Measurements from ENCODE around the gene BCAS4.
"Not testable (repeated sequence)": the region's sequence is repeated elsewhere in the genome, so short reads cannot be mapped to it uniquely, and the experiment has no call there.

BCAS4 gene

DNA sequence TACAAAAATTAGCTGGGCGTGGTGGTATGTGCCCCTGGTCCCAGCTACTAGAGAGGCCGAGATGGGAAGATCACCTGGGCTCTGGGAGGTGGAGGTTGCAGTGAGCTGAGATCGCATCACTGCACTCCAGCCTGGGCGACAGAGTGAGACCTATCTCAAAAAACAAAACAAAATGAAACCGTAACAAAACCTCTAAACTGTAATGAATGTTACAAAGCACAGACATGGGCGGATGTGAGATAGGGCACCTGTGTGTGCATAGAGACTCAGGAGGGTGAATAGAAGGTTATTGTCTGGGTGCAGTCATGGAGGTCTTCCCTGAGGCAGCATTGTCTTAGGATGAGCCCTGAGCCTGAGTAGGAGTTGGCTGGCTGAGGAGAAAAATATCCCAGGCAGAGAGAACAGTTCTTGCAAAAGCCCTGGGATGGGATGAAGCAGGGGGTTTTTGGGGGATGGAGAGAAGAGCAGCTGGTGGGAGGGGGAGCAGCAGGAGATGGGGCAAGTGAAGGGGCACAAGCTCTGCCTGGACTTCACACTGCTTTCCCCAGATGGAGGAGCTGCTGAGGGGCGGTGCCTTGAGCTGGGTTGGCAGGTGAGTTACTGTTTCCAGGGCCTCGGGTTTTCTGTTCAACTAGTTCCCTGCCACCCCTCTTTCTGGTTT, 5.2 kb downstream of the BCAS4 start:
- DNase-seq = no peak

DNA sequence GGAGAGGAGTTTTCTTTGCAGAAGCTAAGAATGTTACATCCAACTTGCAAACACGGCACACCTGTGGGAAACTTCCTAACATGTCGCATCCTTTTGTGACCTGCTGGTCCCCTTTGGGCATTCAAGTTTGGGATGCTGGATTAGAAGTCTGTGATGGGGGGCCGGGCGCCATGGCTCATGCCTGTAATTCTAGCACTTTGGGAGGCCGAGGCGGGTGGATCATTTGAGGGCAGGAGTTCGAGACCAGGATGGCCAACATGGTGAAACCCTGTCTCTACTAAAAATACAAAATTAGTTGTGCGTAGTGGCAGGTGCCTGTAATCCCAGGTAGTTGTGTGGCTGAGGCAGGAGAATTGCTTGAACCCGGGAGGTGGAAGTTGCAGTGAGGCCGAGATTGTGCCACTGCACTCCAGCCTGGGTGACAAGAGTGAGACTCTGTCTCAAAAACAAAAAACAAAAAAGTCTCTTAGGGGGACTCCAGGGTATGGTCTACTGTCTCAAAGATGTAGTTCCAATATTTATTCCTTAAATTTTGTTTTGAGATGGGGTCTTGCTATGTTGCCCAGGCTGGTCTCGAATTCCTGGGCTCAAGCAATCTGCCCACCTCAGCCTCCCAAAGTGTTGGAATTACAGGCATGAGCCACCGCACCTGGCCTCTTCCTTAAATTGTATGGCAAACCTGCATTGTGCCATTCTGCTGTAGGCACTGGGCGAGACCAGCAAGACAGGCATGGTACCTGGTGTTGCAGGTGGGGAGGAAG, 6.3 kb downstream of the BCAS4 start:
- DNase-seq = not testable (repeated sequence)

DNA sequence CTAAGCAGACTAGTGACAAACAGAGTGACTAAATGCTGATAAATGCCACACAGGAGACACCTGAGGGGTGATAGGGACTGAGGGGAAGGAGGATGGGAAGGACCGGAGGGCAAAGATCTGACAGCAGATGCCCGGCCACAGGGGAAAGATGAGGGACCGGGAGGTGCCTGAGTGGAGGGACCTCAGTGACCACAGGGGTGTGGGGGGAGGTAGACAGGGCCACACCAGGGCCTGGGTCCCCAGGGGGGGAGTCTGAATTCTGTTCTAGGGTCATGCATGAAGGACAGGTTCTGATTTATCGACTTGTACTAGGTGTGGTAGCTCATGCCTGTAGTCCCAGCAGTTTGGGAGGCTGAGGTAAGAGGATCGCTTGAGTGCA, 6.9 kb downstream of the BCAS4 start:
- DNase-seq = no peak

DNA sequence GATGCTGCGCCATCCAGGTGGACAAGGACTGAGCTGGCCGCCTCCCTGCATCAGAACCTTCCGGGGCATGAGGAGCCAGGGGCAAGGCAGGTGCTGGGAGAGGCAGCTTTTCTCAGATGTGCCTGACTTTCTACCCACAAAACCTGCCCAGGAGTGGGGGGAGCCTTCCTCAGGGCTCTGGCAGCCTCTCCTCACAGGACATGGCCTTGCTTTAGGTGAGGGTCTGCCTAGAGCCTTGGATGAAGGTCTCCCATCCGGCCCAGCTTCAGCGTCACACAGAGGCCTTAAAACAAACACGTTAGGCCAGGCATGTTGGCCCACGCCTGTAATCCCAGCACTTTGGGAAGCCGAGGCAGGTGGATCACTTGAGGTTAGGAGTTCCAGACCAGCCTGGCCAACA, 7.4 kb downstream of the BCAS4 start:
- no peak for DNase-seq

DNA sequence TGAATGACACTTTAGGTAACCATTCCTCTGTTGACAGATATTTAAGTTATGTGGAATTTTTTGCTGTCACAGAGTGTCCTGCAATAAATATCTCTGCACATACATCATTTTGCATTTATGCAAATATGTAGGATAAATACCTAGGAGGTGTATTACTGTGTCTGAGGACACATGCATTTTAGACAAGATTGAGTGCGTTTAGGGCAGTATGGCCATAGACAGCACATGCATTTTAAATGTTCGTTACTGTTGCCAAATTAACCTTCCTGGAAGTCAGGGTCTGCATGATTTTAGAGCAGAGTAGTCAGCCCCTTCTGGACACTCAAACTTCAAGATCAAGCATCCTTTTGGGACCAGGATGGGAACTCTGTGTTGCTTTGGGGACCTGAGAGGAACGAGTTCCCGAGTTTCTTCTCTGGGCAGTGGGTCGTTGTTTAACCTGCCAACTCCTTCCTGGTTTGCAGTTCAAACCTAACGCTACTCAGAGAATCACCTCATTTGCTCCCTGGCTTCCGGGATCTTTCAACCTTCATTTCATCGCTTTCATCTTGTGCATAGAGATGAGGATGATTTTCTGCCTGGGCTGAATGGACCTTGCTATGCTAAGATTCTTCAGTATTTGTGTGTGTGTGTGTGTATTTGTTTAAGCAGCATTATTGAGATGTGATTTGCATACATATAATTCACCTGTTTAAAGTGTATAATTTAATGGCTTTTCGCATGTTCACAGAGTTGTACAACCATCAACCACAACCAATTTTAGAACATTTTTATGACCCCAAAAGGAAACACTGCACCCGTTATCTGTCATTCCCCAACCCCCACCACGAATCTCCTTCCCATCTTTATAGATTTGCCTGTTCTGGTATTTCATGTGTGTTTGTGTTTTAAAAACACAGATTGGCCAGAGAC, 9.8 kb downstream of the BCAS4 start:
- DNase-seq = no peak

DNA sequence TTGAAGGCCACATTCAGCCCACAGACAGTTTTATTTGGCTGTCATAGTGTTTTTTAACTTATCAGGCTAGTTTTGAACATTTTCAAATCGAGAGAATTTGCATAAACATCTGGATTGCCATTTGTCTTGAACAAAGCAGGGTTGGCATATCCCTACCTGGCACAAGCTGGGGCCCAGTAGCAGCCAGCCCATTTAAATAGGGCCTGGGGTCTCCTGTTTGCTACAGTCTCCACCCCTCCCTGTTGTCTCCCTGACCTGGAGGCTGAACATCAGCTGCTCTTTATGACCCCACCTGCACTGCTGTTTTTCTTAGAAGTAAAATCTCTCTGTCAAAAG, 10.5 kb downstream of the BCAS4 start:
- no peak for DNase-seq

DNA sequence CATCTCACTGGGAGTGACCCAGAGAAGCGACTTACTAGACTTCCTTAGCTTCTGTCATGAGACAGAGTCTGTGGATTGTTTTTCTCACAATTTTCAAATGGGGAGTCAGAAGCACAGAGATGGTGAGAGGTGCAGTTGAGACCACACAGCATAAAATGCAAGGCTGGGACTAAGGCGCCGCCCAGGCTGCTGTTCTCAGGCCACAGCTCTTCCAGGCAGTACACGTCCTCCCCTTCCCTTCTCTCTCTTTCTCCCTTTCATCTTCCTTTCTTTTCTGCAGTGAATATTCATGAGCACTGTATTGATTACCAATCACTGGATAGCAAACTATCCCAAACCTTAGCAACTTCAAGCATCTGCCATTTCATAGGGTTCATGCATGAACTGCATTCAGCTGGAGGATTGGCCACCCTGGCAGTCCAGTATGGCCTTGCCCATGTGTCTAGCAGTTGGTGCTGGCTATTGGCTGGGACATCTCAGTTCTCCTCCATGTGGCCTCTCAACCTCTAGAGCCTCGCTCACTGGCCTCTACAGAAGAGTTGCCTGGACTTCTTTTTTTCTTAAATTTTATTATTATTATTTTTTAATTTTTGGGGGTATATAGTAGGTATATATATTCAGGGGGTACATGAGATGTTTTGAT, 11.4 kb downstream of the BCAS4 start:
- DNase-seq = no peak

DNA sequence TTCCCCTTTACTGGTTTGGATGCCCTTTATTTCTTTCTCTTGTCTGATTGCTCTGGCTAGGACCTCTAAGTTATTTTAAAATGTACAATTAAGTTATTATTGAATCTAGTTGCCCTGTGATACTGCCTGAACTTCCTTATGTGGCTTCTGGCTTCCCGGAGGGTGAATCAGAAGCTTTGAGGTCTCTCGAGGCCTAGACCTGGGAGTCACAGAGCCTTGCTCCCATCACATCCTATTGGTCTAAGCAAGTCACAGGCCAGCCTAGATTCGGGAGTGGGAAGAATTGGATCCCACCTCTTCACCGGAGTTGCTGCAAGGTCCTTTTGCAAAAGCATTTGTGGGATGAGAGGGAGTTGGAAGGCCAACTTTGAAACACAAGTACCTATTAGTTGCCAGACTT, 15.2 kb downstream of the BCAS4 start:
- DNase-seq = no peak

DNA sequence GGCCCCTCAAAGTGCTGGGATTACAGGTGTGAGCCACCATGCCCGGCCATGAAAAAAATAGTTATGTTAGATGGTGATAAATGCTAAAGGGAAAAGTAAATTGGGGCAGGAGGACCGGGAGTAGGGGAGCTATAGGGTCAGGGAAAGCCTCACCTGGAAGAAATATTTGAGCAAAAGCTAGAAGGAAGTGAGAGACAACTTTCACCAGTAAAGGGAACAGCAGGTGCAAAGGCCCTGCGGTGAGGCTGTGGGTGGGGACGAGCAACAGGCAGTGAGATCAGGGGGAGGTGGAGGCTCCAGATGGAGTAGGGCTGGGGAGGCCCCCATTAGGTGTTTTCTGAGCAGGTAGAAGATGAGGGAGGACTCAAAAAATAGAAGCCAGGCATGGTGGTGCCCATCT, 16.0 kb downstream of the BCAS4 start:
- no peak for DNase-seq

DNA sequence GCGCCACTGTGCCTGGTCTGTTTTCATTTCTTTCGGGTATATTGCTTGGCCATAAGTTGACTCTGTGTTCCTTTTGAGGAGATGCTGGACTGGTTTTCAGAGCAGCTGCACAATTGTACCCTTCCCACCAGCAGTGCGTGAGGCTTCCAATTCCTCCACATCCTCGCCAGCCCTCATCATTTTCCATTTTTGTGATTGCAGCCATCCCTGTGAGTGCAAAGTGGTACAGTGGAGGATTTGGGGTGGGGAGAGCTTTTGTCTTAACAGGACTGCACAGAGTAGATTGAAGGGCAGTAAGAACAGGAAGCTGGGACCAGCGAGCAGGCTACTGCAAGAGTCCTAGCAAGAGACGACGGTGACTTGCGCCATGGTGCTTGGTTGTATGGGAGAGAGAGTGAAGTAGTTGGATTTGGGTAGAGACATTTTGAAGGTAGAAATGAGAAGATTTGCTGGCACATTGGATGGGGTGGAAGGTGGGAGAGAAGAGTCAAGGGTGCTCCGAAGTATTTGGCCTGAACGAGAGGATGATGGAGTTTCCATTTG, 18.3 kb downstream of the BCAS4 start:
- DNase-seq = no peak

DNA sequence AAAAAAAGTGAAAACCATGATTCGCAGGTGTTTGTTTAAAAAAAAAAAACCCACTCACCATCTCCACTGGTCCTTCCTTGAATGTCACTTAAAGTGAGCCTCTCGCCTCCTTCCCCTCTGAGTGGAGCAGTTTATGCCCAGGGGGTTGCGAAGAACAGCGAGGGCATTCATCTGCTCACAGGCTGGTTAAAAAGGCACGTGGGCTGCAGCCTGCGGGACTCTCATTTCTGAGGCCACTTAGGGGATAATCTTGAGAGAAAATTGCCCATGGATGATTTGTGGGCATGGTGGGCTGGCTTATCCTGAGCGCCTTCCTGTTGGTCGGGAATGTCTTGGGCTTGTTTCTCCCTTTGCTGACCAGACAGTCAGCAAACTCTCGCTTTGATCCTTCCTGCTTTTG, 18.9 kb downstream of the BCAS4 start:
- no peak for DNase-seq

DNA sequence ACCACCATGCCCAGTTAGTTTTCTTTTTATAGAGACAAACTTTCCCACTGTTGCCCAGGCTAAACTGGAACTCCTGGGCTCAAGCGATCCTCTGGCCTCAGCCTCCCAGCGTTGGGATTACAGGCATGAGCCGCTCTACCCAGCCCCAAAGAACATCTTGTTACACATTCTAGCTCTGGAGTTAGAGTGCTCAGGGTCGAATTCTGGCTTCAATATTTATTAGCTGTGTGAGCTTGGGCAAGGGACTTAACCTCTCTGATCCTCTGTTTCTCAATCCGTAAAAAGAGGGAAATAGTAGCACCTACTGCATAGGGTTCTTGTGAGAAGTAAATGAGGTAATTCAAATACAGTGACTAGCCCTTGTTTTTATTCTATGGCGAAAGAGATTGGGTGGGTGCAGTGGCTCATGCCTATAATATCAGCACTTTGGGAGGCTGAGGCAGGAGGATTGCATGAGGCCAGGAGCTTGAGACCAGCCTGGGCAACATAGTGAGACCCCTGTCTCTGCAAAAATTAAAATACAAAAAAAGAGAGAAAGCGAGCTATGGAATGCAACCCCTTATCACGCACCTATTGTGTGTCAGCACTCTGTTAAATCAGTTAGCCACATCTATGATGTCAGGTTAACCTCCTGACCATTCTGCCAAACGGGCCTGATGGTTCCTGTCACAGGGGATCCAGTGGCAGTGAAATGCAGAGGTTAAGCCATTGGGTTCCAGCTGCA, 19.7 kb downstream of the BCAS4 start:
- no peak for DNase-seq

DNA sequence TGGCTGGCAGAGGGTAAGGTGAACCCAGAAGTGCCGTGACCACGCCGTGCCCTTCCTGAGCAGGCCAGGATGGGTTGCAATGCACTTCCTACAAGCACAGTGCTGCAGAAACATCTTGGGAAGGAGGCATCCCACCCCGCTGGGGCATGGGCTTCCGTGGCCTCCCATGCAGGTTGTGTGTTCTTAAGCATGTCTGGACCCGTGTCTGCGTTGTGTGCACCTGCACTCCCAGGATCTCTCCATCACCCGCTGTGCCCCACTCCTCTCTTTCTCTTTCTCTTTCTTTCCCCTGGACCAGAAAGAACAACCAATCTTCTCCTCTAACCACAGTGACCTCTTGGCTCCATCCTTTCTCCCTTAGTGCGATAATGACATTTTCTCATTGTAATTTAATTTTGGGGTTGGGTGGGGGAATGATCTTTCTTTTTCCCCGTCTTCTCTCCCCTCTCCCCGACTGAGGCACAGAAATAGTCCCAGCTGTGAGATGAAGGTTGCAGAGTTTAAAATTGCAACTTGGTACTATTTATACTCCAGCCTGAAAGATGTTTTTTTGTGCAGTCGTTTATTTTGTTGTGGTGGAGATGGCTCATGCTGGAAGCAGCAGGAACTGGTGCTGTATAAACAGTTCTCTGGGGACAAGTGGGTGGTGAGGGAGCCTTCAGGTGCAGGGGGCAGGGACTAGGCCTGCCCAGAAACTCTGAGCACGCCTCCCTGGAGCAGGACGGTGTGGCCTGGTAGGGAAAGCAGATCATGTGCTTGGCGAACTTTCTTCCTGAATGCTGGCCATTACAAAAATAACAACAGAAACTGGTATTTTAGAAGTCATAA, 20.5 kb downstream of the BCAS4 start:
- DNase-seq = no peak

DNA sequence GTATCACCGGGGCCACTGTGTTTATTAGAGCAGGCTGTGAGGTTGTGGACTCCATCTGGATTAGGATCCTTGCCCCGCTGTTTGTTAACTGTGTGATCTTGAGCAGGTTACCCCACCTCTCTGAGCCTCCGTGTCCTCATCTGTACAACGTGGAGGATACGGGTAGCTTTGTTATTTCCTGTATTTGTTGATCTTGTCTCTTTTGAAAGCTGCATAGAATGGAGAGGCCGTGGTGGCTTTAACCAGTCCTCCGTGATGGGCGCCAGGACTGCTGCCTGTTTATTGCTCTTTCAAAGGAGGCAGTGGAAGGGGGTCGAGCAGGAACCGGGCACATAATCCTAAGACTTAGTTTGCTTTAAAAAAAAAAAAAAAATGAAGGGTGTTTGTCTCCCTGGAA, 22.9 kb downstream of the BCAS4 start:
- DNase-seq = no peak

DNA sequence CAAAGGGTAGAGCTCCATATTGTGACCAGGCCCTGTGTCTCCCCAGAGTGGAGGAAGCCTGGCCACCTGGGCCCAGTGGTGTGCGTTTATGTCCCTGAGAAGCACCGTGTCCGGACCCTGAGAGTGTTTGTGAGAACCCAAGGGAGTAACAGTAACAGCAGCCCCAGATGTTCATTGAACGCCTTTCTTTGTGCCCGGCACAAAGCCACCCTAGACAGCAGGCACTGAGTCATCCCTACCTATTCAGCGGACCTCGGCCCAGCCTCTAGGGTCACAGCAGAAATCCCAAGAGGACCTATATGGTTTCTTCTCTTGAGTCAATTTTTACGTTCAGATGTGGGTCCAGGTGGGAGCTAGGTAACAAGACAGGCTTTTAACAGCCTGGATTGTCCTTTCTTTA, 24.5 kb downstream of the BCAS4 start:
- DNase-seq = no peak

DNA sequence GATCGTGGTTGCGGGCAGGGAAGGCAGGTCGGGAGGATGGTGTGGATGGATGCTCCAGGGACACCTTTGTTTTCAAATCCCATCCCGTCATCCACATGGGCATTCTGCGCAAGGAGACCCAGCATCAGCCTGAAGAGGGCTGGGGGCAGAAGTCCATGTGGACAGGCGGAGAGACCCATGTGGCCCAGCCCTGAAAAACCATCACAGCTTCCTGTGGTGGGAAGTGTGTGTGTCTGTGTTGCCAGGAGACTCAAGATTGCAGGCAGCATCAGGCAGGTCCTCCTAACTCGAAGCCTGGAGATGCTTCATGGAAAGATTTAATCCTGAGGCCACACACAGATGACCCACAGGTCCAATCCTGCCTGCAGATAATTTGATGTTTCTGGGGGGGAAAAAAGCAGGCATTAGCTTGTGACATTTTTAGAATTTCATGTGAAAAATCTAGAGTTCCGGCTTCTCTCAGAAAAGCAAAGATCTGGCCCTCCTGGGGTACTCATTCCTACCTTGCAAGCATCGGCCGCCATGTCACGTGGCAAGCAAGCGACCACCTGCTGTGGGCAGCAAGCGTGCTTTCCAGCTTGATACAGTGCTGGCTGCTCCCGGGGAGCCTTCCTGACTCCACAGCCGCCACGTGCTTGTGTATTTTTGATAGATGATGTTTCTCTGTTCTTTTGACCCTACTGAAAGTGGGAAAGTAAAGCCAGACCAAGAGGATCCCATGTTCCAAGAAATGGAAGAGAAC, 25.8 kb downstream of the BCAS4 start:
- DNase-seq = no peak

DNA sequence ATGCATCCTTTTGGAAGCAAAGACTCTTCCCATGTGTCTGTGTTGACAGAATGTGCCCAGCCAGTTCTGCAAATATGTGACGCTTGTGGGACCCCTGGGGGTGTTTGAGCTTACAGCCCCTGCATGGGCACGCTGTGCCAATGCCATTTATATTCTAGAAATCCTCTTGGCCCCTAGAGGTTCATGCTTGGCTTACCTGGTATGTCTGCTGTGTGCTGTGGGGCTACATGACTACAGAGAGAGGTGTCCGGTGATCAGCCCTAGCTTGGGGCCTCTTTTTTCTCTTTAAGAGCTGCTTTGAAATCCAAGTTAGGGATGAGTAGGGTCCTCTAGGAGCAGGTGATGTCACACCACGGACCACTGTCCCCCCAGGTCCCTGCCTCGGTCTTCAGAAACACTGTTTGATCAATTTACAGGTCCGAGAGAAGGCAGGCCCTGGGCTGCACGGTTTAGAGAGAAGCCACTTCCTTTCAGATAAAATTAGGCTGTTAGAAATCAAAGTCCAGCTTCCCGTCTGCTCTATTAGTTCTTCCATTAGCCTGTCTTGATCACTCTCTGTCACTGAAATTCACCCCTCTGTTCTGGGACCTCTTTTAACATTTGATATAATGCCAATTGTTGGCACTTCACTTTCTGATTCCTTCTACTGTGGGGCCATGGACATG, 26.5 kb downstream of the BCAS4 start:
- DNase-seq = no peak

DNA sequence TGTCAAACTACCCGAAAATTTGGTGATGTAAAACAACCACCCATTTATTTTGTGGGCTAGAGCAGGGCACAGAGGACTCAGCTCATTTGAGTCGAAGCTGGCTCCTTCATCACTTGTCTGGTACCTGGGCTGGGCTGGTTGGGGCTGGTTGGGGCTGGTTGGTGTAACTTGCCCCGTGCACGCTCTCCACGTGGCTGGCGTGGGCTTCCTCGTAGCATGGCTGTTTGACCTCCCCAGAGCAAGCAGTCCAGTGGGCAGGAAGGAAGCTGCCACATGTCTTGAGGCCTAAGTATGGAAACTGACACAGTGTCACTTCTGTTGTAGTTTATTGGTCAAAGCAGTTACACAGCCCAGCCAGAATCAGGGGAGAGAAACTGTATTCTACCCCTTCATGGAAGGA, 27.1 kb downstream of the BCAS4 start:
- DNase-seq = no peak

DNA sequence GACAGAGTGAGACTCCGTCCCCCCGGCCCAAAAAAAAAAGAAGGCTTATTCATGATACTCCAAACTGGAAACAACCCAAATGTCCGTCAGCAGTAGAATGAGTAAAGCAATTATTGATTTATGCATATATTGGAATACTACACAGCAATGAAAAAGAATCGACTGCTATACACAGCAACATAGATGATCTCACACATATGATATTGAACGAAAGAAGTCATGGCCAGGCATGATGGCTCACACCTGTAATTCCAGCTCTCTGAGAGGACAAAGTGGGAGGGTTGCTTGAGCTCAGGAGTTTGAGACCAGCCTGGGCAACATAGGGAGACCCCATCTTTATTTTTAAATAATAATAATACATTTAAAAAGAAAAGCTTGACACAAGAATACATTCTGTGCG, 28.5 kb downstream of the BCAS4 start:
- no peak for DNase-seq

DNA sequence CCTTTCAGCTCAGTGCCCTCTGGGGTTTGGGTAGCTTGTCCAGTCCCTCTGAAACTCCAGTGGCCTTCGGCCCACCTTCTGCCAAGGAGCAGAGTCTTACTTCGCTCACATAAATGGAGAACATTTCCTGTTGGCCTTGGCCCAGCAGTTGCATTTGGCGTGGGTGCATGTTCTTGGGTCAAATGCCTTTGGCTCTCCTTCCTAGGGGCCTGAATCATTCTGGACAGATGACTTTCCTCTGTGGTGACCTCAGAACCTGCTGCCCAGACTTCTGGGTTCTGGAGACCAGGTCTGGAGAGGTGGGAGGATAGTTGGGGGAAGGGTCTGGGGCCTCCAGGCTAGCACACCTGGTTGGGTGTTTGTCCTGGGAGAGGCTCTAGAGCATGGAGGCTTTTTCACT, 29.3 kb downstream of the BCAS4 start:
- DNase-seq = no peak

Measured in NCI-H2081 (cell line).